NCI-H1930 (cell line): ENCODE results near the gene KCTD12.
"Not testable (repeated sequence)": the region's sequence is repeated elsewhere in the genome, so short reads cannot be mapped to it uniquely, and the experiment has no call there.

Experiments used
- DNase-seq, 2 experiments: peaks; one replicate each; lab custom pipeline; 2025; lab: John Stamatoyannopoulos, UW

The KCTD12 gene

DNA sequence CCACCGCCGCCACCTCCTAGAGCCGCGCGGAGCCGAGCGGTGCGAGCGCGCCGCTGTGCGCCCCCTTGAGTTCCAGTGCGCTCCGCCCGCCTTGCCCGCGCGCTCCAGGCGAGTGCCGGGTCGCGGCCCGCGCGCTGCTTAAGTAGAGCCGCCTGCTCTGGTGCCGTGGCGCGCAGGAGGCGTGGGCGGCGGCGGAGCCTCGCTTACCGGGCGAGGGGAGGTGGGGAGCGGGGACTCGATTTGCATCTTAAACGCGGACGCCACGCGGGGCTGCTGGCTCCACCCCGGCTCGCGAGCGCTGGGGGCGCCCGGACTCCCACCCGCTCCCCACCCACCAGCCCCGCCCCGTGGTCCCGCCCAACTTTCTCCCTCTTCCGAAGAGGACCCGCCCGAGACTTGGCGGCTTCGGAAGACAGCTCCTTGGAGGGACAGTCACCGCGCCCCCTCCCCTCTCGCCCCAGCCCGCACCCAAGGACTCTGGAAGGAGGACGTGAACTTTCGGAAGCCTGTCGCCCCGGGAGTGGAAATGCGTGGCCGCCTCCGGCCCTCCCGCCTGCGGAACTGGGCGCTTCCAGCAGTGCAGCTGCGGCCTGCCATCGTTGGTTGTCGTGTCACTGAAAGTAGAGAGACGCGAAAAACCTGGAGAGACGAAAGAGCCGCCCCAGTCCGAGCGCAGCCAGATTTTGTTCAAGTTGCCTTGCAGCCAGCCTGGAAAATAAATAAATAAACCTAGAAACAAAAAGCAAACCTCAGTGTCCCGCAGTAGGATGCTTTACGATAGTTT lies at the start of gene KCTD12:
Gene KCTD12, minus strand, starts transcription at position 114 of the 784 bp plus-strand sequence. CDS start 257 bp downstream, outside the sequence.
- DNase-seq = peak; percentile 68 to 80

DNA sequence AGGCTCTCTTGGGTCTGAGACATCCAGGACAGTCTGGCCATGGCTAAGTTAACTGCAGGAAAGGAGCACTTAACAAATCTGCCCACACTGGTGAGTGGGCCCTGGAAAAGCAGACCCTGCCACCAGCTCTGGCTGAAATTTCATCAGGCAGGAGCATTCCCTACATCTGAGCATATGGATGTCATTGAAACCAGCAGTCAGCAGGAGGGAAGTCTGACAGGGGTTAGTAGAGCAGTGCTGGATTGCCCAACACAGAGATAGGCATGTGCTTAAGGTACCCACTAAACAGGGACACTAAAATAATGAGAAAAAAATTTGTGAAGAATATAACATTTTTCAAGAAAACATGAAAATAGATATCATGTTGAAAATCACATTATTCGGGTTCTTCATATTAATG lies 48.5 kb upstream of the KCTD12 start:
- DNase-seq = no peak

- no peak for DNase-seq
These were observed 45.9 kb upstream of the KCTD12 start for GRCh38 chr13:76932076-76932475.

- no peak for DNase-seq
These were observed 43.7 kb upstream of the KCTD12 start for GRCh38 chr13:76929851-76930374.

GRCh38 chr13:76929320-76929719 lies 43.1 kb upstream of the KCTD12 start:
- no peak for DNase-seq

DNA sequence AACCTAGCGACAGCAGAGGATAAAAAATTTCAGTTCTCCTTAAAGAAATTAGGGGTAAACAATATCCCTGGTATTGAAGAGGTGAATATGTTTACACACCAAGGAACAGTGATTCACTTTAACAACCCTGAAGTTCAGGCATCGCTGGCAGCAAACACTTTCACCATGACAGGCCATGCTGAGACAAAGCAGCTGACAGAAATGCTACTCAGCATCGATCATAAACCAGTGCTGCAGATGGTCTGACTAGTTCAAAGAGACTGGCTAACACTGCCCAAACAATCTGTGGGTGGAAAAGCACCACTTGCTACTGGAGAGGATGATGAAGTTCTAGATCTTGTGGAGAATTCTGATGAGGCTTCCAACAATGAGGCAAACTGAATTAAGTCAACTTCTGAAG lies 42.3 kb upstream of the KCTD12 start:
- DNase-seq = no peak

DNA sequence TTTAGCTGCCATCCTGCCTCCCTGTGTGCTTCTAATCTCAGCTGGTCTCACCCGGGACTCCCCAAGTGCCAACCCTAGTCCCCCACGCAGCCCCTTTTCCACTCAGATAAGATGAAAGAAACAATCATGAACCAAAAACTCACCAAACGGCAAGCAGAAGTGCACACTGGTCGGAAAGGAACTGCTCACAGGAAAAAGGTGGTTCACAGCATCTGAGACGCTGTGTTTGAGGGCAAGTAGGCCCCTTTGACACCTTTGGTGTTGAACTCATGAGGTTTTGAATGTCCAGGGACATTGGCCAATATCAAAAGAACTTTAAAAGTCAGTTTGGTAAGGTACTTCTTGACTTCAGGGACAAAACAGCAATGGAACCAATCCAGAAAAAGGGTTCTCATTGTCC lies 41.8 kb upstream of the KCTD12 start:
- DNase-seq = no peak

DNA sequence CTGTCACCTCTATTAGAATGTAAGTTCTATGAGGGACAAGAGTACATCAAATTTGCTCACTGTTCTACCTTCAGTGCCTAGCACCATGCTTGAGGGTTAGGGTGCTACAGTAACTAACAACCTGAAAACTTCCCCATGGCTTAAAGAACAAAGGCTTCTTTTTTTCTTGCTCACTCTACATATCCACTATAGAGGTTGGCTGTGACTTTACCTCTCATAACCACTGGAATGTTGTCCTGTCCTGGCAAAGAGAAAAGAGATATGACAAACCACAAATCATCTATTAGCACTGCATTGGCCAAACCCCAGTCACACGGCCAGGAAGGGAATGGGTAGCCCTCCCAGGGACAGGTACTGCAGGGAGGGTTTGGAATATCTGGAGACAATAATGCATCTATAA lies 38.9 kb upstream of the KCTD12 start:
- no peak for DNase-seq

DNA sequence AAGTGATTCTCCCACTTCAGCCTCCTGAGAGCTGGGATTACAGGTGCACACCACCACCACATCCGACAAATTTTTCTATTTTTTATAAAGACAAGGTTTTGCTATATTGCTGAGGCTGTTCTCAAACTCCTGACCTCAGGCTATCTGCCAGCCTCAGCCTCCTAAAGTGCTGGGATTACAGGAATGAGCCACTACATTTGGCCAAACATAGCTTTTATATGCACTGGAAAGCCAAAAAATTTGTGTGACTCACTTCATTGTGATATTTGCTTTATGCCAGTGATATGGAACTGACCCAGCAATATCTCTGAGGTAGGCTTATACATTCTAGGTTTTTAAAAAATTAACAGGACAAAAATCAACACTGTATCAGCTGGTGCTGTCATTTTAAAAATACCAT lies 35.3 kb upstream of the KCTD12 start:
- no peak for DNase-seq

GRCh38 chr13:76917755-76918481 lies 31.7 kb upstream of the KCTD12 start:
- DNase-seq = not testable (repeated sequence)

GRCh38 chr13:76917095-76917494 lies 30.9 kb upstream of the KCTD12 start:
- DNase-seq = no peak

GRCh38 chr13:76913898-76914297 lies 27.7 kb upstream of the KCTD12 start:
- DNase-seq = no peak

- no peak for DNase-seq
These were observed 26.3 kb upstream of the KCTD12 start for GRCh38 chr13:76912476-76912875.

- DNase-seq = no peak
These were observed 18.3 kb upstream of the KCTD12 start for GRCh38 chr13:76904507-76904906.

- peak; percentile 28 to 63 for DNase-seq
These were observed 17.4 kb upstream of the KCTD12 start for GRCh38 chr13:76903544-76904162.

DNA sequence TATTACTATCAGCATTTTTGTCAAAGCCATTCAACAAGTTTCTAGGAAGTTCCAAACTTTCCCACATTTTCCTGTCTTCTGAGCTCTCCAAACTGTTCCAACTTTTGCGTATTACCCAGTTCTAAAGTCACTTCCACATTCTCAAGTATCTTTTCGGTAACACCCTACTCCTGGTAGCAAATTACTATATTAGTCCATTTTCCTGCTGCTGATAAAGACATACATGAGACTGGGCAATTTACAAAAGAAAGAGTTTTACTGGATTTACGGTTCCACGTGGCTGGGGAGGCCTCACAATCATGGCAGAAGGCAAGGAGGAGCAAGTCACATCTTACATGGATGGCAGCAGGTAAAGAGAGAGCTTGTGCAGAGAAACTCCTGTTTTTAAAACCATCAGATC lies 12.9 kb upstream of the KCTD12 start:
- DNase-seq = not testable (repeated sequence)

DNA sequence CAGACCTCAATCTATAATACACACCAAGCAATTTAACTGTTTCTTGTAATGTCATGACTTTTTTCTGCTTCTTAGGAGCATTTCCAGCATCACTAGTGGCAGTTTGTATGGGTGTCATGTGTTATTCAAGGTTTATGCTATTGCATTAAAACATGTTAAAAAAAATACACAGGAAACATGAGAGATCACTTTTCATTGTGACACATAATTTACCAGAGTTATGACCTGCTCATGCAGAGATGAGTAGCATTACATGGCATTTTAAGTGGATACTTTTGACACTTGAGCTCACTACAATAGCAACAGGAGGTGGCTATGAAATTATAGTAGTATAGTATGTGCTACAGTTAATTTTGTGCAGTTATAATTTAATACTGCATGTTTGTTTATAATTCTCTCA lies 11.0 kb upstream of the KCTD12 start:
- DNase-seq = not testable (repeated sequence)

- DNase-seq = no peak
These were observed 8.4 kb upstream of the KCTD12 start for GRCh38 chr13:76894401-76895110.

- no peak for DNase-seq
These were observed 6.3 kb upstream of the KCTD12 start for GRCh38 chr13:76892488-76892887.

DNA sequence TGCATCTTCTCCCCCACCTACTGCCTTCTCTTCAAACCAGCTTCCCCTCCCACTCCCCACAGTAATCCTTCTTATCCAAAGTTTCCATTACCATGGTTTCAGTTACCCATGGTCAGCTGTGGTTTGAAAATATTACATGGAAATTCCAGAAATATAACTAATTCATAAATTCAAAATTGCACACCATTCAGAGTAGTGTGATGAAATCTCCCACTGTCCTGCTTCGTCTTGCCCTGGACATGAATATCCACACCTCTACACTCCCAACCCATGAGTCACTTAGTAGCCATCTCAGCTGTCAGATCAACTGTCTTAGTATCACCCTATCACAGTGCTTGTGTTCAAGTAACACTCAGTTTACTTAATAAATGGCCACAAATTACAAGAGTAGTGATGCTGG lies 3.8 kb upstream of the KCTD12 start:
- DNase-seq = no peak

- DNase-seq = no peak
These were observed 3.0 kb upstream of the KCTD12 start for GRCh38 chr13:76889254-76889653.

DNA sequence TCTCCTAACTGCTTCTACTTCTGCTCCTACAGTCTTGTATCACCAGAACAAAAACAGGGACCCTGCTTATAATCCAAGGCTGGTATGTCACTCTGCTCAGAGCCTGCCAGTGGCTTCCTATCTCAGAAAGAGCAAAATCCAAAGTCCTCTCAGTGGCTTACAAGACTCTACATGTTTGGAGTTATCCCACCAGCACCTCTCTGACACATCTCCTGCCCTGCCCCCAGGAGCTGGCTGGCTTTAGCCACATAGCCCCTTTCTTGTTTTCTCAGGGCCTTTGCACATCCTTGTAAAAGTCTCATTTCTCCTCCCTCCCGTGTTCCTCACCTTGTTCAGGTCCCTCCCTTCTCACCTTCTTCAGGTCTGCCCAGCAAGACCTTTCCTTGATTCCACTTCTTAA lies 2.2 kb upstream of the KCTD12 start:
- DNase-seq = no peak
